ENCODE results near the gene SERP1.

GRCh38 chr3:150520408-150520807 is 25.9 kb downstream of the SERP1 start:
- TF ChIP-seq EZH2 (IDR thresholded peaks at IDR 0.05; ENCODE audit: borderline replicate concordance, low read depth, low read length, severe bottlenecking) (no peak), POLR2A (IDR thresholded peaks at IDR 0.05; ENCODE audit: low read depth, low read length) (no peak), MYC (IDR thresholded peaks at IDR 0.05; ENCODE audit: low read depth, low read length) (no peak), CTCF (IDR thresholded peaks at IDR 0.05; ENCODE audit: extremely low read depth in 1 of 2, insufficient read depth in 1 of 2, low read depth in 1 of 2, low read length in 2 of 2) (no peak), POLR2AphosphoS5 (IDR thresholded peaks at IDR 0.05; ENCODE audit: insufficient read depth, low read depth, low read length) (no peak)
